ENCODE data around the gene VAMP8.
"Not testable (repeated sequence)": the region's sequence is repeated elsewhere in the genome, so short reads cannot be mapped to it uniquely, and the experiment has no call there.

Gene VAMP8

DNA sequence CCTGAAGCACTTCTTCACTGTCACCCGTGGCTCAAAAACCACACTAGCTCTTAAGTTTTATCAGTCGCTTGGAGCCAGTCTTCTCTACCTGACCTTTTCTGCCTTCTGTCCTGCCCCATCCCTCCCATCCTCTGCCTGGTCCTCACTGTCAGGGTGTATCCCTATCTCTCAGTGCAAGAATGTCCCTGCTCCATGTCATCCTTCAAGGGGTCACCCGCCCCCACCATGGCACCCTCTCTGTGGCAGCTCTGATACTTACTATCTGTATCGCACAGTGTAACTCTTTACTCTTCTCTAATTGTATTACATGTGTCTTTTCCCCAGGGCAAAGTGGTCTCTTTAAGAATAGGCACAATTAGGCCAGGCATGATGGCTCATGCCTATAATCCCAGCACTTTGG is 11.3 kb downstream of the VAMP8 start:
- Histone ChIP-seq H3K4me1 (ENCODE audit: control insufficient read depth in 2 of 2, insufficient read depth in 2 of 2, low read length in 2 of 2) (peaks cover 25 to 37% of the 10 kb centered on the region in 2 donors), H3K27ac (ENCODE audit: low read depth in 2 of 2, low read length in 2 of 2) (peak overlapping the region in 1 of 2 donors; percentile 9), H3K4me3 (ENCODE audit: low read length in 2 of 2) (no peak overlapping the region)

DNA sequence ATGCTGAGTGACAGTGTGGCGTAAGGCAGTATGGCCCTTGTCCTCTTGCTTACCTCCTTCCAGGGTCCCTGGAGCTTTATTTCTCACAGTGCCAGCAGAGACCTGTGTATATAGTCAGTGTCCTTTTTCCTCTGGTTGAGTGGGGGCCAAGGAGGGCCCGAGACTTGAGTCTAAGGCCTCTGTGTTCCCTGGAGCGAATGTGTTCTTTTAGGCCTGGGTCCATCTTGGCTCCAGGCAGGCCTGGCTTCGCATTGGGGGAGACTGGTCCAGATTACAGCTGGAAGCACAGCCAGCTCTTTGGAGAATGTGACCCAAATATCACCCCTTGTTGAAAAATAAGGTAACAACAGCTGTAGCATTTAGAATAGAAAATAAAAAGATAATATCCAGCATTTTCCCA is 11.8 kb downstream of the VAMP8 start:
- H3K4me1 ChIP-seq (ENCODE audit: control insufficient read depth in 2 of 2, insufficient read depth in 2 of 2, low read length in 2 of 2) = peaks cover 20 to 33% of the 10 kb centered on the region in 2 donors

More for the DNA sequence above, 11.3 kb downstream of the VAMP8 start:
- Histone ChIP-seq H3K27me3 (ENCODE audit: control insufficient read depth in 2 of 2, insufficient read depth in 2 of 2, low read length in 2 of 2) (no peaks in the 10 kb centered on the region), H3K9ac (ENCODE audit: low read depth in 1 of 2, low read length in 2 of 2) (no peak overlapping the region), H3K36me3 (ENCODE audit: control insufficient read depth in 2 of 2, insufficient read depth in 2 of 2, low read length in 2 of 2) (peaks cover under 1 to 1% of the 10 kb centered on the region in 2 donors), H3K9me3 (ENCODE audit: control insufficient read depth in 2 of 2, low read length in 2 of 2) (no peaks in the 10 kb centered on the region)

DNA sequence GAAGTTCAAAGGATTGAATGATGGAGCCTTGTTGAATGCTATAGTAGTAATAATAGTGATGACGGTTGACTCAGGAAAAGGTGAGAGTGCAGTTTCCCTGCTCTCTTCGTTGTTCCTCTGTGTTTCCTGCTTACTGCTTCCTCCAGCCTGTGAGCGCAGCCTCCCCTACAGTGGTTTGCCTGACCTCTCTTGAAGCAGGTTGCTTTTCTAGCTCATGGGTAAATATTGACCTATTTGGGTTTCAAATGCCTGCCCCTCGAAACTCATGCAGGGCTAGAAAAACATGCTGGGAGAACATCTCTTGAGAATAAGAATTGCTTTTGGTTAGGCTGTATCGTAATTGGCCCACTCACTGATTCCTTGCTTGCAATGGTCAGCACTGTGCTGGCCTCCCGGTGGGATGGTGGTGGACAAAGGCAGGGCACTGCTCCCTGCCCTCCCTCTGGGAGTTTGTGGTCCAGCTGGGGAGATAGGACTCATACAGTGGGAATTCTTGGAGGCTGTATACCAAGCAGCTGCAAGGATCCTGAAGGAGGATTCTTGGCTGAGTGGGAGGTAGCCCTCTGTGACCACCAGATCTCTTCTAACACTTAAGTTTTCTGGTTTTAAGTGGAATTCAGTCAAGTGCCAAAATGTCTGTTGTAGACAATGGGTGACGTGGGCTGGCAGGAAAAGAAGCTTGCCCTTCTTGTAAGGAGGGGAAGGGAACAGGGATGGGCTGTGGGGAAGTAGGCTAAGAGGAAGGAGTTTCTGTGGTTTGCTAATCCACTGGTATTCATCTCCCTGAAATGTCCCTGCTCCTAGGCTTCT is 12.8 kb downstream of the VAMP8 start:
- no peaks in the 10 kb centered on the region for H3K27me3 ChIP-seq (ENCODE audit: control insufficient read depth in 2 of 2, insufficient read depth in 2 of 2, low read length in 2 of 2)
- H3K9ac ChIP-seq (ENCODE audit: low read depth in 1 of 2, low read length in 2 of 2) = no peak overlapping the region
- peak overlapping the region; percentile 50 to 64 for H3K27ac ChIP-seq (ENCODE audit: low read depth in 2 of 2, low read length in 2 of 2)
- H3K4me1 ChIP-seq (ENCODE audit: control insufficient read depth in 2 of 2, insufficient read depth in 2 of 2, low read length in 2 of 2) = peaks cover 19 to 34% of the 10 kb centered on the region in 2 donors
- H3K9me3 ChIP-seq (ENCODE audit: control insufficient read depth in 2 of 2, low read length in 2 of 2) = no peaks in the 10 kb centered on the region
- no peaks in the 10 kb centered on the region for H3K36me3 ChIP-seq (ENCODE audit: control insufficient read depth in 2 of 2, insufficient read depth in 2 of 2, low read length in 2 of 2)
- no peak overlapping the region for H3K4me3 ChIP-seq (ENCODE audit: low read length in 2 of 2)

More for the DNA sequence above, 11.8 kb downstream of the VAMP8 start:
- no peak overlapping the region for H3K27ac ChIP-seq (ENCODE audit: low read depth in 2 of 2, low read length in 2 of 2)
- H3K36me3 ChIP-seq (ENCODE audit: control insufficient read depth in 2 of 2, insufficient read depth in 2 of 2, low read length in 2 of 2) = no peaks in the 10 kb centered on the region
- H3K9ac ChIP-seq (ENCODE audit: low read depth in 1 of 2, low read length in 2 of 2) = no peak overlapping the region
- H3K9me3 ChIP-seq (ENCODE audit: control insufficient read depth in 2 of 2, low read length in 2 of 2) = no peaks in the 10 kb centered on the region
- no peak overlapping the region for H3K4me3 ChIP-seq (ENCODE audit: low read length in 2 of 2)
- H3K27me3 ChIP-seq (ENCODE audit: control insufficient read depth in 2 of 2, insufficient read depth in 2 of 2, low read length in 2 of 2) = no peaks in the 10 kb centered on the region

DNA sequence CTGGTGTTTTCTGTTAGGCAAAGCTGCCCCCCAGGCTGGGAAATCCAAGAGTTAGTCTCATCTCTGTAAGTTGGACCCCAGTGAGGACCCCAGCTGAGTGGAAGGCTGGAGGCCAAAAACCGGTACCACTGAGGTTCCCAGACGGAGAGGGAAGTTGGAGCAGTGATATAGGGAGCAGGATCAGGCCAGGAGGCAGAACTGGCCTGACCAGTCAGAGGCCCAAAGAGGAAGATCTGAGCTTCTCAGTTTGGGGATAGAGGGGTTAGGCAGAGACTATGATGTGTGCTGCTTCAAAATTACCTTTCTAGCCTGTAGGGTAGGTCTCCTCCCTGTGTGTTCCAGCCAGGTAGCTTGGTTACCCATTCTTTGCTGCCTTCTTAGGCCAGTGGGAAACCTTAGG is 13.6 kb downstream of the VAMP8 start:
- Histone ChIP-seq H3K27me3 (ENCODE audit: control insufficient read depth in 2 of 2, insufficient read depth in 2 of 2, low read length in 2 of 2) (no peaks in the 10 kb centered on the region), H3K9ac (ENCODE audit: low read depth in 1 of 2, low read length in 2 of 2) (no peak overlapping the region), H3K27ac (ENCODE audit: low read depth in 2 of 2, low read length in 2 of 2) (peak overlapping the region; percentile 36 to 64), H3K4me3 (ENCODE audit: low read length in 2 of 2) (no peak overlapping the region), H3K4me1 (ENCODE audit: control insufficient read depth in 2 of 2, insufficient read depth in 2 of 2, low read length in 2 of 2) (peaks cover 11 to 27% of the 10 kb centered on the region in 2 donors), H3K36me3 (ENCODE audit: control insufficient read depth in 2 of 2, insufficient read depth in 2 of 2, low read length in 2 of 2) (no peaks in the 10 kb centered on the region), H3K9me3 (ENCODE audit: control insufficient read depth in 2 of 2, low read length in 2 of 2) (no peaks in the 10 kb centered on the region)

DNA sequence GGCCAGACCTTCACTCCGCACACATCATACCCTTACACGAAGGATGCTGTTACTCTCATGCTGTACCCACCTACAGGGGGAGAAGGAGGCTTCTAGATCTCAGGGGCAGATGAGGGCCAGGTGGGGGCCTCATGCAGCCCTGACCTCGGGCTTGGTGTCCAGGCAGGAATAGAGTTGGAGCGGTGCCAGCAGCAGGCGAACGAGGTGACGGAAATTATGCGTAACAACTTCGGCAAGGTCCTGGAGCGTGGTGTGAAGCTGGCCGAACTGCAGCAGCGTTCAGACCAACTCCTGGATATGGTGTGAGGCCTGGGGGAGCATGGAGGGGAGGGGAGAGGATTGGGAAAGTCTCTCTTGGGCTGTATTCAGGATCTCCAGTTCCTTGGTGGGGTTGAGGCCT is 14.2 kb downstream of the VAMP8 start:
- H3K4me1 ChIP-seq (ENCODE audit: control insufficient read depth in 2 of 2, insufficient read depth in 2 of 2, low read length in 2 of 2) = peaks cover 15 to 31% of the 10 kb centered on the region in 2 donors
- H3K36me3 ChIP-seq (ENCODE audit: control insufficient read depth in 2 of 2, insufficient read depth in 2 of 2, low read length in 2 of 2) = peaks cover 0 to under 1% of the 10 kb centered on the region in 2 donors
- H3K4me3 ChIP-seq (ENCODE audit: low read length in 2 of 2) = no peak overlapping the region
- H3K27ac ChIP-seq (ENCODE audit: low read depth in 2 of 2, low read length in 2 of 2) = peak overlapping the region; percentile 36 to 64
- H3K27me3 ChIP-seq (ENCODE audit: control insufficient read depth in 2 of 2, insufficient read depth in 2 of 2, low read length in 2 of 2) = no peaks in the 10 kb centered on the region
- H3K9ac ChIP-seq (ENCODE audit: low read depth in 1 of 2, low read length in 2 of 2) = no peak overlapping the region
- no peaks in the 10 kb centered on the region for H3K9me3 ChIP-seq (ENCODE audit: control insufficient read depth in 2 of 2, low read length in 2 of 2)

DNA sequence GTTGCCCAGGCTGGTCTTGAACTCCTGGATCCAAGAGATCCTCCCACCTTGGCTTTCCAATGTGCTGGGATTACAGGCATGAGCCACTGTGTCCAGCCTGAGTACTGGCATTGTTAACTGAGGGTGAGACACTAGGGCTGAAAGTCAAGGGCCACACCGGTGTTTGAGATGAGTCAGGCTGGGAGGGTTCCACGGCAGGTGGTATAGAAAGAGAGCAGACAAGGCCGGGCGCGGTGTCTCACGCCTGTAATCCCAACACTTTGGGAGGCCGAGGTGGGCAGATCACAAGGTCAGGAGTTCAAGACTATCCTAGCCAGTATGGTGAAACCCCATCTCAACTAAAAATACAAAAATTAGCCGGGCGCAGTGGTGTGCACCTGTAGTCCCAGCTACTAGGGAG is 14.9 kb downstream of the VAMP8 start:
- H3K36me3 ChIP-seq (ENCODE audit: control insufficient read depth in 2 of 2, insufficient read depth in 2 of 2, low read length in 2 of 2); H3K27ac ChIP-seq (ENCODE audit: low read depth in 2 of 2, low read length in 2 of 2): not testable (repeated sequence)
- H3K4me1 ChIP-seq (ENCODE audit: control insufficient read depth in 2 of 2, insufficient read depth in 2 of 2, low read length in 2 of 2) = peaks cover 20 to 37% of the 10 kb centered on the region in 2 donors

DNA sequence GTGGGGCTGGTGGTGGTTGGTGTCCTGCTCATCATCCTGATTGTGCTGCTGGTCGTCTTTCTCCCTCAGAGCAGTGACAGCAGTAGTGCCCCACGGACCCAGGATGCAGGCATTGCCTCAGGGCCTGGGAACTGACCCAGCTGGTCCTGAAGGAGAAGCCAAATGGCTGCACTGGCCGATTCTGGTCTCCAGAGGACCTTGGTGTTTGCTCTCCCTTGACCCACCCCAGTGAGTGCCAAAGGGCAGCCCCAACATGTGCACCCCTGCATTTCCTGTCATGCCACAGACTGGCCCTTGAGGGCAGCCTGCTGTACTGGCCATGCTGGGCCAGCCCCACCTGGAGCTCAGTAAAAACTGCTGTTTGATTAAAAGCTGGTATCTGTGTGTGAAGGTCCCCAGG is 15.6 kb downstream of the VAMP8 start:
- Histone ChIP-seq H3K9me3 (ENCODE audit: control insufficient read depth in 2 of 2, low read length in 2 of 2) (no peaks in the 10 kb centered on the region), H3K4me3 (ENCODE audit: low read length in 2 of 2) (no peak overlapping the region), H3K36me3 (ENCODE audit: control insufficient read depth in 2 of 2, insufficient read depth in 2 of 2, low read length in 2 of 2) (peaks cover 10 to 11% of the 10 kb centered on the region in 2 donors), H3K27me3 (ENCODE audit: control insufficient read depth in 2 of 2, insufficient read depth in 2 of 2, low read length in 2 of 2) (no peaks in the 10 kb centered on the region), H3K9ac (ENCODE audit: low read depth in 1 of 2, low read length in 2 of 2) (no peak overlapping the region), H3K27ac (ENCODE audit: low read depth in 2 of 2, low read length in 2 of 2) (no peak overlapping the region), H3K4me1 (ENCODE audit: control insufficient read depth in 2 of 2, insufficient read depth in 2 of 2, low read length in 2 of 2) (peaks cover 20 to 37% of the 10 kb centered on the region in 2 donors)

More for the DNA sequence above, 14.9 kb downstream of the VAMP8 start:
- H3K27me3 ChIP-seq (ENCODE audit: control insufficient read depth in 2 of 2, insufficient read depth in 2 of 2, low read length in 2 of 2); H3K9me3 ChIP-seq (ENCODE audit: control insufficient read depth in 2 of 2, low read length in 2 of 2); H3K9ac ChIP-seq (ENCODE audit: low read depth in 1 of 2, low read length in 2 of 2); H3K4me3 ChIP-seq (ENCODE audit: low read length in 2 of 2): not testable (repeated sequence)

DNA sequence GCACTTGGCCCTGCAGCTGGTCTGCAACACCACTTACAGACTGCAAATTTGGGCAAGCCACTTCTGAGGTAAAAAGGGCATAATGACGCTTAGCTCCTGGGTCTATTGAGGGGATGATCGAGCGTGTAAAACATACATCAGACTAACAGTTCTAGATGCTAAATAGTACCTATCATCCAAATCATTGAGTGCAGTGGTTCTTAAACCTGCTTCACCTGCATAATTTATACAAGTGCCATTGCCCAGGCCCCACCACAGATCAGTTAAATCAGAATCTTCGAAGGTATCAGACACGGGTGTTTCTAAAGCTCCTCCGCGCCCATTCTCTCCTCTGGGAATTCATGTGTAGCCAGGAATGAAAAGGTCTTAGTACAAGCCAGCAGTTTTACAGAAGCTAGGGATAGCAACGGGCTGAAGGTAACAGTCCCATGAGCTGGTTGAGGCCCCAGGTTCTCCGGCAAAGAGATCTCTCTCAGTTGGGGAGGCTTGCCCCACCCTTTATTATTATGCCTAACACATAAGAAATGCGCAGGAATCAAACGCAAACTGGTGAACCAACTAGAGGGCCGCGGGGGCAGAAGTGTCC is 17.4 kb downstream of the VAMP8 start:
- peaks cover 20 to 37% of the 10 kb centered on the region in 2 donors for H3K4me1 ChIP-seq (ENCODE audit: control insufficient read depth in 2 of 2, insufficient read depth in 2 of 2, low read length in 2 of 2)
- H3K9ac ChIP-seq (ENCODE audit: low read depth in 1 of 2, low read length in 2 of 2) = peak overlapping the region; percentile 84 to 99
- H3K4me3 ChIP-seq (ENCODE audit: low read length in 2 of 2) = peak overlapping the region; percentile 79 to 97
- peaks cover 17 to 21% of the 10 kb centered on the region in 2 donors for H3K36me3 ChIP-seq (ENCODE audit: control insufficient read depth in 2 of 2, insufficient read depth in 2 of 2, low read length in 2 of 2)
- no peaks in the 10 kb centered on the region for H3K9me3 ChIP-seq (ENCODE audit: control insufficient read depth in 2 of 2, low read length in 2 of 2)
- H3K27ac ChIP-seq (ENCODE audit: low read depth in 2 of 2, low read length in 2 of 2) = peak overlapping the region; percentile 86 to 93
- H3K27me3 ChIP-seq (ENCODE audit: control insufficient read depth in 2 of 2, insufficient read depth in 2 of 2, low read length in 2 of 2) = no peaks in the 10 kb centered on the region

DNA sequence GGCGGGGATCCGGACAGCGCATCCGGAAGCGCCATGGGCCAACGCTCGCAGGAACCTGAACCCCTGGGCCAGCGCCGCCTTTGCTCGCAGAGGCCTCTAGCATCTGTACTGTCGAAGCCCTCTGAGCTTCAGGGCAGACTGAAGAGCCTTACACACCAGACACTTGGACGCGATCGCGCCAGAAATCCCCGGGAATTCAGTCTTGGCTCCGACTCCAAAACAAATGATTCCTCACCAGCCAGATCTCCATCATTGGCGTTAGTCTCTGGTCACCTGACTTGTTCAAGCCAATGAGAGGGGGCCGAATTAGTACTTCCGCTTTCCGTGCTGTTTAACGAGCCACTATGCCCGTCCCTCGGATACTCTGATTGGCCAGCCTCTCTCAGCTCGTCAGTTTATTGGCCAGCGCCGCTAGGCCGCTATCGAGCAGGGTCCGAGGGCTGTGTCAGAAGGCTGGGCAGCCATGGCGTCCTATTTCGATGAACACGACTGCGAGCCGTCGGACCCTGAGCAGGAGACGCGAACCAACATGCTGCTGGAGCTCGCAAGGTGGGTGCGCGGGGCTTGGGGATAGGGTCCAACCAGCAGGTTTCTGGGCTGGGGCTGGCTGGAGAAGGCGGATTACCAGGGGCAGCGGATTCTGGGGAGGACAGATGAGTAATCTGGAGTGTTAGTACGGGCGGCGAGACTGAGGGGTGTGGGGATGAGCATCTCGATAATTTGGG is 18.1 kb downstream of the VAMP8 start, which contains the start of gene RNF181:
Gene RNF181 (plus strand): TSS at position 445 of the 725 bp plus-strand sequence. CDS start 19 bp downstream, at position 464.
- H3K9me3 ChIP-seq (ENCODE audit: control insufficient read depth in 2 of 2, low read length in 2 of 2) = no peaks in the 10 kb centered on the region
- H3K36me3 ChIP-seq (ENCODE audit: control insufficient read depth in 2 of 2, insufficient read depth in 2 of 2, low read length in 2 of 2) = peaks cover 17 to 22% of the 10 kb centered on the region in 2 donors
- H3K9ac ChIP-seq (ENCODE audit: low read depth in 1 of 2, low read length in 2 of 2) = peak within 1 kb of the TSS; percentile 90 to 99
- no peaks in the 10 kb centered on the region for H3K27me3 ChIP-seq (ENCODE audit: control insufficient read depth in 2 of 2, insufficient read depth in 2 of 2, low read length in 2 of 2)
- H3K4me1 ChIP-seq (ENCODE audit: control insufficient read depth in 2 of 2, insufficient read depth in 2 of 2, low read length in 2 of 2) = peaks cover 20 to 31% of the 10 kb centered on the region in 2 donors
- H3K4me3 ChIP-seq (ENCODE audit: low read length in 2 of 2) = peak within 1 kb of the TSS; percentile 79 to 97
- H3K27ac ChIP-seq (ENCODE audit: low read depth in 2 of 2, low read length in 2 of 2) = peak within 1 kb of the TSS; percentile 86 to 93

DNA sequence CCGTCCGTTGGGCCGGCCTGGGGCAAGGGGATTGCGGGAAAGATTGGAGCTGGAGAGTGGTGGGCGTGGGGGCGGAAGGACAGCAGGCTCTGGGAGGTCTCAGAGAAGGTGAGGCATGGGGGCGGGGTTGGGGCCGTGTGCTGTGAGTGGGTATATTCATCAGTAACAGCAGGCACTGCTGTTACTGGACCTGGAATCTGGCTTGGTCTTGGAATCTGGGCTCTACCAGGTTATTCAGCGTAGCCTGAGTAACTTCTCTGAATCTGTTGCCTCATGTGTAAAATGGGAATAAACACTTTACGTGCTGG is 18.6 kb downstream of the VAMP8 start:
- H3K27me3 ChIP-seq (ENCODE audit: control insufficient read depth in 2 of 2, insufficient read depth in 2 of 2, low read length in 2 of 2) = no peaks in the 10 kb centered on the region
- H3K4me1 ChIP-seq (ENCODE audit: control insufficient read depth in 2 of 2, insufficient read depth in 2 of 2, low read length in 2 of 2) = peaks cover 21 to 28% of the 10 kb centered on the region in 2 donors
- H3K27ac ChIP-seq (ENCODE audit: low read depth in 2 of 2, low read length in 2 of 2) = peak overlapping the region; percentile 61 to 93
- peaks cover 17 to 22% of the 10 kb centered on the region in 2 donors for H3K36me3 ChIP-seq (ENCODE audit: control insufficient read depth in 2 of 2, insufficient read depth in 2 of 2, low read length in 2 of 2)
- peak overlapping the region; percentile 79 to 97 for H3K4me3 ChIP-seq (ENCODE audit: low read length in 2 of 2)
- peak overlapping the region; percentile 90 to 99 for H3K9ac ChIP-seq (ENCODE audit: low read depth in 1 of 2, low read length in 2 of 2)
- no peaks in the 10 kb centered on the region for H3K9me3 ChIP-seq (ENCODE audit: control insufficient read depth in 2 of 2, low read length in 2 of 2)

Measured in mucosa of rectum (tissue), 2 donors.